Stimulated activated CD8-positive, alpha-beta memory T cell treated with anti-CD3 and anti-CD28 coated beads, Interleukin-7, amount 100 ng/mL, for 1 hour (primary cell): ENCODE measurements around the gene KLHL30.
"Not testable (repeated sequence)": the region's sequence is repeated elsewhere in the genome, so short reads cannot be mapped to it uniquely, and the experiment has no call there.

Experiments used
- DNase-seq, 2 donors: peaks; one replicate each; pipeline ENCODE4 v3.0.0-alpha.2; 2020; ENCODE audit warnings: low read depth in 2 of 2

Gene KLHL30

GRCh38 chr2:238101891-238102841 lies 36.3 kb upstream of the KLHL30 start:
- DNase-seq: no peak

GRCh38 chr2:238102865-238103264 lies 35.6 kb upstream of the KLHL30 start:
- DNase-seq: no peak

- no peak for DNase-seq
Observed at GRCh38 chr2:238103465-238104225, 34.8 kb upstream of the KLHL30 start.

GRCh38 chr2:238104226-238104690 lies 34.2 kb upstream of the KLHL30 start:
- no peak for DNase-seq

GRCh38 chr2:238104691-238105371 lies 33.6 kb upstream of the KLHL30 start:
- DNase-seq: no peak

- no peak for DNase-seq
Observed at GRCh38 chr2:238105506-238106338, 32.7 kb upstream of the KLHL30 start.

GRCh38 chr2:238106339-238106697 lies 32.1 kb upstream of the KLHL30 start:
- no peak for DNase-seq

GRCh38 chr2:238106698-238107524 lies 31.6 kb upstream of the KLHL30 start:
- DNase-seq: no peak

GRCh38 chr2:238107525-238108422 lies 30.7 kb upstream of the KLHL30 start:
- DNase-seq: no peak

- no peak for DNase-seq
Observed at GRCh38 chr2:238108423-238109183, 29.9 kb upstream of the KLHL30 start.

GRCh38 chr2:238113611-238114010 lies 24.9 kb upstream of the KLHL30 start:
- DNase-seq: no peak

GRCh38 chr2:238114331-238114841 lies 24.1 kb upstream of the KLHL30 start:
- no peak for DNase-seq

GRCh38 chr2:238114851-238115660 lies 23.4 kb upstream of the KLHL30 start:
- no peak for DNase-seq

GRCh38 chr2:238115709-238116108 lies 22.8 kb upstream of the KLHL30 start:
- not testable (repeated sequence) for DNase-seq

- DNase-seq: no peak
Observed at GRCh38 chr2:238116298-238117198, 21.9 kb upstream of the KLHL30 start.
